T-helper 2 cell treated with Interferon-gamma antibody and Interleukin-4, amounts not matched to agents 100 ng/mL and 5 ng/mL, for 36 hours (primary cell): ENCODE results near the gene PITPNC1. TPM values are rescaled to one million over a fixed set of nuclear protein-coding genes. Genes with fewer than 3 reads are reported as not detected.
"Not testable (repeated sequence)": the region's sequence is repeated elsewhere in the genome, so short reads cannot be mapped to it uniquely, and the experiment has no call there.

Source experiments
- intact Hi-C: fragments of 100-400 bp; cut with micrococcal nuclease; formaldehyde crosslinking; loops from one replicate; pipeline ENCODE4 v1.15.1; 2023
- total RNA-seq: library from RNA; stranded (reverse); gene quantifications from 2 replicates; pipeline ENCODE4 v1.2.3, GENCODE V29; 2022

The PITPNC1 gene
- total RNA-seq, 1 donor from 2014 or later: 24.7 TPM

DNA sequence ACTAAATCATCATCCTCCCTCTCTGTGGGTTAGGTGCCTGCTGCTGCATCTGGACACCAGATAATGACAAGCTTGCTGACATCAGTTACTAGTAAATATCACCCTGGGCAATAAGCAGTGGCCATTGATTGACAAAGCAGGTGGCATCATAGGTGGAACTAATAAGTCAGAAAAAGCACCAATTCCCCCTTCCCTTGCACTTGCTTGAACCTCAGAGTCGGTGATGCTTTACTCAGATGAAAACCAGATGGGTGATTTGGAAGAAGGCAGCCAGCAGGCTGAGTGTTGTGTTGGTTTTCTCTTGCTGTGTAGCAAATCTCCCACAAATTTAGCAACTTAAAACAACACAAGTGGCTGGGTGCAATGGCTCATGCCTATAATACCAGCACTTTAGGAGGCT, 193.7 kb downstream of the PITPNC1 start:
- intact Hi-C loops: no loop called here

DNA sequence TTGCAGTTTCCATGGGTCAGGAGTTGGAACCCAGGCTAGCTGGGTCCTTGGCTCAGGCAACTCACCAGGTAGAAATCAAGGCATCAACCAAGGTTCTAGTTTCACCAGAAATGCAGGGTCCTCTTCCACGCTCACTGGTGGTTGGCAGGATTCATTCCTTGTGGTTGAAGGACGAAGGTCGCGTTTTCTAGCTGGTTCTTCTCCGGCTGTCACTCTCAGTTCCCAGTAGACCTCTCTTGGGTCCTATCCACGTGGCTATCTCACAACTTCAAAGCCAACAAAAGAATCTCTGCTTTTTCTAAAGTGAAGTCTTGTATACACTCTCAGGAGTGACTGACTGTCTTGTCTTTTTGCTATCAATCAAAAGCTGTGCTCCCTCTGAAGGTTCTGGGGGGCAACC, 194.4 kb downstream of the PITPNC1 start:
- intact Hi-C loops: no loop called here

DNA sequence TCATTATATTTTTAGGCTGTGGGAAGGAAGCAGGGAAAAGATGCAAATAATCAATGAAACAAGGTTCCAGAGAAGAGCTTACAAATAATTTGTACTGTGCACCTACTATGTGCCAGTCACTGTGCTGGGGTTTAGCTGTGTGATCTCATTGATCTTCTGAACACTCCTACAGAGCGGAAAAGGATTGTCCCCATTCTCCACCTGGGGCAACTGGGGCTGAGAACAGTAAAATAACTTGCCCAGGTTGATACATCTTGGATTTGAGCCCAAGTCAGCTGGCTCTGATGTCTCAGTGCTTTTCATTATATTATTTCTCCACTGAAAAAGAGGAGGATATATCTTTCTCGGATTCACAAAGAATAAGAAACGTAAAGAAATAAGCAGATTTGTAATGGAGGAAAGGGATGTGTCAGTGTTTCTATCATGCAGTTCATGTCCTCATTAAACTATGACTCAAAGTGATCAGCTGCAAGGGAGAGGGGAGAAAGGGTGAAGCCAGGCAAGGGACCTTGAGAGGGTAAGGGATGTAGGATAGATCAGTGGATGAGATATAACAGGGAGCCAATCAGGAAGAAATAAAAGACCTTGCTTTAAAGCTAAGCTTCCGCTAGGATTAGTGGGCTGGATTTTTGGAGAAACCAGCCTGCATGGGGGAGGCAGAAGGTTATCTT, 197.0 kb downstream of the PITPNC1 start:
- intact Hi-C loops: no loop called here

DNA sequence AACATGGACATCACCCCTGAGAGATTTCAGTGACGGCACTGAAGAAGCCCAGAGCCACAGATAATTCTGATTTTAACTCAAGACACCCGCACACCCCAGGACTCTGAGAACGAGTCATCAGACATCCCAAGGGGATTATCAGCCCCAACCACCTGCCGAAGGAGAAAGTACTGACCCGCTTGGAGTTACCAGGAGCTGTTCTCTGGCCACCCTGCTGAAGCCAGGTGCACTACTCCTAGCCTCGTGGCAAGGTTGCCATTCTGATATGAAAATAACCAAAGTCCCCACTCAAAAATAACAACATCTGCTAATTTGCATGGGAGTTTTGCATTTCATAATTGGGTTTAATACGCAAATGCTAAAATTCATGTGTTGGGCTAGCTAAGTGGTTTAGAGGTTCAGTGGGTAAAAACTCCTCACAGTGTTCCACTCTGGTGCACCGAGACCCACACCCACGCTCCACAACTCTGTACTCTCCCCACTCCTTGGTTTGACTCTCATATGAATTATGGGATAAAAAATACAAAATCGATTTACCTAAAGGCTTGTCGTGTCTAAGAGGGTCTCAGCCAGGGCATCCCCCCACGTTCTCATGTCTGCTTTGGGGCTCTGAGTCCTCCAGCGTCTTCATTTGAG, 197.7 kb downstream of the PITPNC1 start:
- intact Hi-C loops: no loop called here

DNA sequence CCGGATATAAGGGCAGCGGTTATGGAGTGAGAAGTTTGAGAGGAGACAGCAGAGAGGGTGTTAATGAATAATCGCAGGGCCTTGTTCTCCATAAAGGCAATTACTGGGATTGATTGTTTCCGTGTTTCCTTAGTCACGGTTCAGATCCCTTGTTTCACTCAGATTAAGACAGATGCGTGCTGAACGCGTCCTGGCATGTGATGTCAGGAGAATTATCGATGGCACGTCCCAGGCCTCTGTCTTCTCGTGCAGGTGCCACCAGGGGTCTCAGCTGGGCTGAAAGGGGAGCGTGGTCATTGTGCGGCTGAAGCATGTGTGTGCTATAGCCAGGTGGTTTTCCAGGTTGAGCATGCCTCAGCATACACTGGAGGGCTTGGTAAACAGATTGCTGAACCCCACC, 198.2 kb downstream of the PITPNC1 start:
- intact Hi-C loops: no loop called here

DNA sequence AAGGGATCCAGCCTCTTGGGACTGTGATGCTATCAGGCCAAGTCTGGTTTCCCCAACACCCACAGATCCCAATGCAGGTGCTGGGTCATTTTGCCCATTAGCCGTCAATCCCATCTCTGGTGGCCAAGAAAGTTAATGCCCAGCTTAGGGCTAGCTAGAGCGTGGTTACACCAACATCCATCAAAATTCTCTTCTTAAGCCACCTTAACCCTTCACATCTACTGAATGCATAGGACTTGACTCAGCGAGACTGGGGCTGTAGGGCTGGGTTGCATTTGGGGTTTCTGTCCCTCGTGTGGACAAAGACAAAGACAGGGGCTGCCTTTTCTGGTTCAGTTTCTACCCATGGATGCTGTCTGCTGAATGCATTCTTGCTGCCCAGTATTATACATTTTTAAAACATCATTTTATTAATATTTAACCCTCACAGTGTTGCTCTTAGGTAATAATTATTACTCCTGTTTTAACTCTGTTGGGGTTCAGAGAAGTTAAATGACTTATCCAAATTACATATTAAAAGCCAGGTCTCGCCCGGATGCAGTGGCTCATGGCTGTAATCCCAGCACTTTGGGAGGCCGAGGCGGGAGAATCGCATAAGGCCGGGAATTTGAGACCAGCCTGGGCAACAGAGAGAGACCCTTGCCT, 199.5 kb downstream of the PITPNC1 start:
- intact Hi-C loops: no loop called here

DNA sequence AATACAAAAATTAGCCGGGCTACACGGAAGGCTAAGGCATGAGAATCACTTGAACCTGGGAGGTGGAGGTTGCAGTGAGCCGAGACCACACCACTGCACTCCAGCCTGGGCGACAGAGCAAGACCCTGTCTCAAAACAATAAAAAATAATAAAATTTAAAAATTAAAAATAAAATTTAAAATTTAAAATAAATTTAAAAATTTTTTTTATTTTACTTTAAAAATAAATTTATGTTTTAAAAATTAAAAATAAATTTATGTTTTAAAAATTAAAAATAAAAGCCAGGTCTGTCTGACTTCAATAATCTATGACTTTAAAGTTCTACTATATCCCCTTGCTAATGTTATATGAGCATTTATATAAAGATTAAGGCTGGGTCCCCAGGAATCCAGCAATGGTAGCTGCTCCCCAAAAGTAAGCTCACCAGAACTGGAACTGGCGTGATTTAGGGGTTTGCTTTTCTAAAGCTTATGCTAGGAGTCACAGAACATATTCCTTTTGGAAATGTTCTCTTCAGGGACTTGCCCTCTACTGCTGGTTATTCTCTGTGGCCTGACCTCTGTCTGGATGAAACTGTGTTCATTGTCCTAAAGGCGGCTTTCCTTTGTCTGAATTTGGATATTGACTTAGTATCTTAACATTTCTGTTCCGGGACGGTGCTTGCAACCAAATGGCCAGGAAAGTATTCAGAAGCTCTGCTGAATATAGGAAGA, 200.5 kb downstream of the PITPNC1 start:
- intact Hi-C loops: no loop called here

DNA sequence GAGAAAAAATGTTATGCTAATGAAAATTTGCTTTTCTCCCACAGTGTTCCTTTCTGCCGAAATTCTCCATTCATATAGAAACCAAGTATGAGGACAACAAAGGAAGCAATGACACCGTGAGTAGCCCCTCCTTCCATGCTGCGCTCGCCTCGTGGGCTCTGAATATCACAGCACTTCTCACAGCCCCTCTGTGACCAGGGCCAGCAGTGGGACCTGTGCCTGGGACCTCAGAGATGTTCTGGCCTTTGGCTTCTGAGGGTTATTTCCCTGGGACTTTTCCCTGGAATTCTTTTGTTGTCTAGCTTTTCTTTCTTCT, 201.0 kb downstream of the PITPNC1 start:
- intact Hi-C loops: no loop called here

DNA sequence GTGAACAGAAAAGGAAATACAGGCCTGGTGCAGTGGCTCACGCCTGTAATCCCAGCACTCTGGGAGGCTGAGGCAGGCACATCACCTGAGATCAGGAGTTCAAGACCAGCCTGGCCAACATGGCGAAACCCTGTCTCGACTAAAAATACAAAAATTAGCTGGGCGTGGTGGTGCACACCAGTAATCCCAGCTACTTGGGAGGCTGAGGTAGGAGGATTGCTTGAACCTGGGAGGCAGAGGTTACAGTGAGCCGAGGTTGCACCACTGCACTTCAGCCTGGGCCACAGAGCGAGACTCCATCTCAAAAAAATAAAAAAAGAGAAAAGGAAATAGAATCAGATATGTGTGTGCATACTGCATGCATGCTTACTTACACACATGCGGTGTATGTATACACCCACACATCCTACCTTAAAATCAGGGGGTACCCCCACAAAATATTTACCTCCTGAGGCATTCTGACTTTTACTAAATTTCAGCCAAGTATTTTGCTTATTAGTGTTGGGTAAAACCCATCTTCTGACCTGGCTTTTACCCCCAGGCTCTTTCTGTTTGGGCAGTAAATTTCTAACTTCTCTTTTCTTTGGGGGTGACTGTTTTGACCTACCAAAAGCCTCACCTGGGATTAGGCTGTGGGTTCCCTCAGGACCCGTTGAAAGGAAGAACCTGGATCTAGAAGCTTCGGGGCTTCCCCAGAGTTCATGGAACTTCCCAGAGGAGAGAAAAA, 201.8 kb downstream of the PITPNC1 start:
- intact Hi-C loops: not testable (repeated sequence)

DNA sequence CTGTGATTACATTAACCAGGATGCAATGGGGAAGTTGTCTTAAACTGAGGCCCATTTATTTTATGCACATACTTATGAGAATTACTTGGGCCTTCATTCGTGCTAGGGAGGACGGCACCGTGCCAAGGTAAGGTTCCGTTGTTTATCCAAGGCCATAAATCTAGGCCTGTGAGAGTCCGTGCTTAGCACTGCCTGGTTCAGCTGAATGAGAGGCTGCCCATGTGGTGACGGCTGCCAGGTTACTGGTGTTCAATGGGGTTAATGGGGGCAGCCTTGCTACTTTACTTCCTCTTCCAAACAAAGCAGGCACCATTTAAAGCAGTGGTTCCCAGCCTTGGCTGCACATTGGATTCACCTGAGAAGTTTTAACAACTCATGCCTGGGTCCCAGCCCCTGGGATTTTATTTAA, 205.6 kb downstream of the PITPNC1 start:
- intact Hi-C loops: no loop called here

DNA sequence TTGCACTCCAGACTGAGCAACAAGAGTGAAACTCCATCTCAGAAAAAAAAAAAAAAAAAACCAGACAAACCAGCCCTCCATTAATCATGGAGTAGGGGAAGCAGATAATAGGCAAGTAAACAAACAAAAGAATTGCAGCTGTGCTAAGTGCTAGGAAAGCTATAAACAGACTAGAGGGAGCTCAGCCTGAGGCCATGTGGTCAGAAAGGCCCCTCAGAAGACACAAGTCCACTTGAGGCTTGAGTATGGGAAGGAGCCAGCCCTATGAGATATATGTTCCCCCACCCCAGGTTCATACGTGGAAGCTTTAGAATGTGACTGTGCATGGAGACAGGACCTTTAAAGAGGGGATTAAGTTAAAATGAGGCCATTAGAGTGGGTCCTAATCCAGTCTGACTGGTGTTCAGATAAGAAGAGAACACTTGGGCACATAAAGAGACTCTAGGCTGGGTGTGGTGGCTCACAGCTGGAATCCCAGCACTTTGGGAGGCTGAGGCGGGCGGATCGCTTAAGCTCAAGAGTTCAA, 208.1 kb downstream of the PITPNC1 start:
- intact Hi-C loops: no loop called here

DNA sequence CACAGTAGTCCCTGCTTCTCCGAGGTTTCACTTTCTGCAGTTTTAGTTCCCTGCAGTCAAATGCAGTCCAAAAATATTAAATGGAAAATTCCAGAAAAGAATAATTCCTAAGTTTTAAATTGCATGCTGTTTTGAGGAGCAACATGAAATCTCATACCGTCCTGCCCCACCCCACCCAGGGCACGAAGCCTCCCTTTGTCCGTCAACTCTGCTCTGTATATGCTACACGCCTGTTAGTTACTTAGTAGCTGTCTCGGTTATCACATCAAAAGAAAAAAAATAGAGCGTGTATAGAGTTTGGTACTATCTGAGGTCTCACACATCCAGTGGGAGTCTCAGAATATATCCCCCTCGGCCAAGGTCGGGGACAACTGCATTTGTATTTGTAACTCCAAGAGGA, 211.2 kb downstream of the PITPNC1 start:
- intact Hi-C loops: no loop called here

DNA sequence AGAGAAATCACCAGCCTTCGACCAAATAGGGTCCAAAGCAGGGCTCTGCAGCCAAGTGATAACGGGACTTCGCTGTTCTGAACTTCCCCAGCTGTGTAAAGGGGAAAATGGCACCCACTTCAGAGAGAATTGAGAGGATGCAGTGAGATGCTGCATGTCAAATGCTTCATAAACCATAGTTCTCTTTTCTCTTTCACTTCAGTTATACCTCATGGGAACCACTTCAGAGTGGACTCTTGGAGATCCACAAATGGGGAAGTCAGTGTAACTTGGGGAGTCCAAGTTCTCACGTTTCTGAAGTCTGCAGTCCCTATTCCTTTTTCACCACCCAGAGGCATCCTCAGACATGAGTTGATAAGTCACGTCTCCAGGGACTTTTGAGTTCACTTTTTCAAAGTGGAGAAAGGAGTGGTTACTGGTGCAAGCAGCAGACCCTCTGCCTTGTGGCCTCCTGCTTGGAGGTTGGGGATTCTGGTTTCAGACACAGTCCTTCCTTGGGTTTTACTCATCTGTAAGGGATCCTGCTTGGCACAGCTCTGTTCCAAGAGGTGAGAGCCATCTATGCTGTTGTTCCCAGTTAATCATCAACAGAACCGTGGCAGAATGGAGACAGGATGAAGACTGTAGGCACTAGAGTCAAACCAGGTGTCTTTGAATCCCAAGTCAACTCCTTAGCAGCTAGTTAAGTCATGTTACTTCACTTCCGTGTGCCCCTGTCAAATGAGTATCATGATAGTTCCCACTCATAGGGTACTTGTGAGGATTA, 217.2 kb downstream of the PITPNC1 start:
- intact Hi-C loops: no loop called here

DNA sequence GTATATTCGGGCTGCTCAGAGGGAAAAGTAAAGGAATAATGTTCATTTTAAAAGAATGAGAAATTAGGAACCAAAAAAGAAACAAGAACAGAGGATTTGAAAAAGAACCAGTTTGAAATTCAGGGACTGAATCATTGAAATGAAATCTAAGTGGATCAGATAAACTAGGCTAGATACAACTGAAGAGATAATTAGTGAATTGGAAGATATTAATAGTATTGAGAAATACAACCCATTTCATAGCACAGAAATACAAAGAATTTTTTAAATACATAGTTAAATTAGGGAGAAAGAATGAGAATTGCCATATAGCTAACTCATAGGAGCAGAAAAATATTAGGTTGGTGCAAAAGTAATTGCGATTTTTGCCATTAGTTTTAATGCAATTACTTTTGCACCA, 223.3 kb downstream of the PITPNC1 start:
- intact Hi-C loops: loop anchor here (10.0 kb wide), 1 partner anchor 126 kb away; no protein-coding TSS in a partner anchor

DNA sequence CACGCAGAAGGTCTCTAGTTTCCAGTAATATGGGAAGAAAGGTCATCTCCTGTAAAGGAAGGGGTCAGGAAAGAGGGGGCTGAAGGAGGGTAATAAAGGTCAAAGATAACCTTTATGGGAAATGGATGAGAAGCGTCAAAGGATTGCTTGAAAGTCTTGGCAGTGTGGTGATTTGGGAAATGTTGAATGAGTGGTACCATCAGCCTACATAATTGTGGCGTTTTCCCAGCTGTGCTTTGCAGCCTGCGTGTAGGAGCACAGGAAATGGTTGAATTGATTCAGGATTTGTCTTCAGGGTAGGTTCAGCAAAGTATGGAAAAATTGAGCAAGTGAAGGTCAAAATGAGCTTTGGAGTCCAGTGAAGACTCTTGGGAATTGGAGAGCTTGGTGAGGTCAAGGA, 224.8 kb downstream of the PITPNC1 start:
- intact Hi-C loops: loop anchor here (10.0 kb wide), 1 partner anchor 127 kb away; no protein-coding TSS in a partner anchor

DNA sequence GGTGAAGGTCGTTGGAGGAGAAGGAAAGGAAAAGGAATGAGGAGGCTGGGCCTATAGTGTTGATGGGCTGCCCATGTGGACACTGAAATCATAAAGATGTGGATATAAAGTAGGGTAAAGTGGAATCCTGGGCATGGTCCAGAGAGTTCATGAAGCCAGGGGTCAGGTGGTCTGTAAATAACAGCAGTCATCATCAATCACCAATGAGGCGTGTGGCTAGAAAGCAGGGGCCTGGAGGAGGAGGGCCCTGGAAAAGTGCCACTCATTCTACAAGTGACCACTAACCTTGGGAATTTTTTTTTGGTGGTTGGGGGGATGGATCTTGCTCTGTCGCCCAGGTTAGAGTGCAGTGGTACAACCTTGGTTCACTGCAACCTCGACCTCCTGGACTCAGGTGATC, 225.4 kb downstream of the PITPNC1 start:
- intact Hi-C loops: loop anchor here (10.0 kb wide), 1 partner anchor 128 kb away; no protein-coding TSS in a partner anchor

DNA sequence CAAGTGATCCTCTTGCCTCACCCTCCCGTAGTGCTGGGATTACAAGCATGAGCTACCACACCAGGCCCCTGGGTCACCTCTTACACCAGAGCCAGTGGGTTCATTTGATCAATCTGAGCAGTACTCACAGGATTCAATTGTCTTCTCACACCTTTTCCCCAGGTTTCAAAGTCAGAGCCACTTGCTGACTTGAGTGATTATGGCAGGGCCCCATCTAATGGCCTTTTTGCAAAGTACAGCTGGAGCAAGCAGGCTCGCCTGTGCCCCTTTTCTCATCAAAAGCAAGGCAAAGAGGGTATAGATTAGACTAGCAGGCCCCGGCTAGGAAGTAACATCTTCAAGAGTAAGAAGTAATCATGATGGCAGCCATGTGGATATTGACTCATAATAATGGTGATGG, 225.9 kb downstream of the PITPNC1 start:
- intact Hi-C loops: loop anchor here (1.0 to 10.0 kb wide), 2 partner anchors 128 to 229 kb away; no protein-coding TSS in a partner anchor

DNA sequence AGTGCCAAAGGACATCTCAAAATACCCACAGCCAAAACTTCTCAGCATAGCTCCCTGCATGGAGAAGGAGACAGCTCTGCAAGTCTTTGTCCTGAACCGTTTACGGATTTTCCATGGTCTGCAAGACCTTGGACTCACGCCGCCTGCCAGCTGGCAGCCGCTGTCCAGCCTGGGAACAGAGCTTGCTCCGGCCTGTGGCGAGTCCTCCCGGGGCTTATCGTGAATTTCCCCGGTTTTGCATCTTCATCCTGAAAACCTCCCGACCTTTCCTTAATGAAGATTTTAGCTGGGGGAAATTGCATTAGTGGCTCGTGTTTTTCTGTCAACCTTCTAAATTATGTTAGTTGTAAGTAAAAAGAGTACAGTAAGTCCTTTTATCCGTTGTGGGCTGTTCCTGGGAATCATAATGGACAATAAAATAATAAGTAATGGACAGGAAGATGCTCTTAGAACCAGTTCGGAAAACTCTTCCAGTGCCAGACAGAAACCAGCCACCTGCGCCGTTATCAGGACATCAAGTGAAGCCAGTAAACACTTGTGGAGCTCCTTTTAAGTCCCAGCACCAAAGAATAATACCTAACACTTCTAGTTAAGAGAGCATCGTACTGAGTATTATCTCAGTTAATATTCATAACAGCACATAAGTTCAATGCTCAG, 228.3 kb downstream of the PITPNC1 start:
- intact Hi-C loops: loop anchor here (10.0 kb wide), 1 partner anchor 131 kb away; no protein-coding TSS in a partner anchor

DNA sequence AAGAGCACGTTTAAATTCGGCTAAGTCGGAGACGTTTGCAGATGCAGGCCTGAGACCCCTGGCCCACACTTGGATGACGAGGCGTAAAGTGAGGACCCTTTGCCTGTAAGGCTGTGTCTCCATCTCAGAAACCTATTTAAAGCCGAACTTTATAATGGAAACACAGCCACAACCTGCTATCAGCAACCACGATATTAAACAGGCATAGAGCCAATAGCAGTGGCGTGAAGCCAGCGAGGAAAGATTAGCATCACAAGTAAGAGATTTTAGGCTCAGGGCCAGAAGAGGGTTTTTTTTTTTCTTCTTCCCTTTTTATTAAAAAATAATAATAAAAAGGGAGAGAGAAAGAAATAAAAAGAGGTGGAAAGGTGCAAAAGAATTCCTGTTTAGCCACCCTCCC, 229.4 kb downstream of the PITPNC1 start:
- intact Hi-C loops: loop anchor here (10.0 kb wide), 1 partner anchor 132 kb away; no protein-coding TSS in a partner anchor
